ENCODE measurements around the gene SERPING1.

SERPING1 gene

GRCh38 chr11:57652662-57653061 is 55.2 kb downstream of the SERPING1 start:
- no peaks in the 10 kb centered on the region; the same call in 1 of the 2 replicates for H3K27me3 ChIP-seq (replicated peaks; ENCODE audit: control insufficient read depth, insufficient read depth, low read length)
- H3K4me3 ChIP-seq (replicated peaks; ENCODE audit: low read depth, low read length): no peak overlapping the region
- TF ChIP-seq CTCF (IDR thresholded peaks at IDR 0.05; ENCODE audit: insufficient read depth, low read length, poor library complexity, severe bottlenecking): no peak
- no peaks in the 10 kb centered on the region for H3K36me3 ChIP-seq (ENCODE audit: control insufficient read depth, insufficient read depth, low read length)
- DNase-seq (ENCODE audit: extremely low read depth, insufficient read length): no peak

GRCh38 chr11:57653163-57653562 is 55.7 kb downstream of the SERPING1 start:
- no peak overlapping the region for H3K4me3 ChIP-seq (replicated peaks; ENCODE audit: low read depth, low read length)
- TF ChIP-seq CTCF (IDR thresholded peaks at IDR 0.05; ENCODE audit: insufficient read depth, low read length, poor library complexity, severe bottlenecking): no peak
- no peaks in the 10 kb centered on the region for H3K27me3 ChIP-seq (replicated peaks; ENCODE audit: control insufficient read depth, insufficient read depth, low read length)
- no peak for DNase-seq (ENCODE audit: extremely low read depth, insufficient read length)
- no peaks in the 10 kb centered on the region for H3K36me3 ChIP-seq (ENCODE audit: control insufficient read depth, insufficient read depth, low read length)

GRCh38 chr11:57656885-57657193 is 59.4 kb downstream of the SERPING1 start:
- Histone ChIP-seq H3K4me3 (replicated peaks; ENCODE audit: low read depth, low read length) (peak overlapping the region; percentile 72), H3K27me3 (replicated peaks; ENCODE audit: control insufficient read depth, insufficient read depth, low read length) (no peaks in the 10 kb centered on the region), H3K36me3 (ENCODE audit: control insufficient read depth, insufficient read depth, low read length) (peaks cover 11% of the 10 kb centered on the region)
- no peak for DNase-seq (ENCODE audit: extremely low read depth, insufficient read length)
- no peak for TF ChIP-seq CTCF (IDR thresholded peaks at IDR 0.05; ENCODE audit: insufficient read depth, low read length, poor library complexity, severe bottlenecking)

GRCh38 chr11:57657194-57658022 is 59.9 kb downstream of the SERPING1 start, which contains the start of gene CLP1:
CLP1 (plus strand) TSS chr11:57657762; CDS start chr11:57659477, 1,715 bp downstream.
- peak; percentile 95 for DNase-seq (ENCODE audit: extremely low read depth, insufficient read length)
- peaks cover 11% of the 10 kb centered on the region for H3K36me3 ChIP-seq (ENCODE audit: control insufficient read depth, insufficient read depth, low read length)
- TF ChIP-seq CTCF (IDR thresholded peaks at IDR 0.05; ENCODE audit: insufficient read depth, low read length, poor library complexity, severe bottlenecking): no peak
- no peaks in the 10 kb centered on the region for H3K27me3 ChIP-seq (replicated peaks; ENCODE audit: control insufficient read depth, insufficient read depth, low read length)
- peak within 1 kb of the TSS; percentile 72 for H3K4me3 ChIP-seq (replicated peaks; ENCODE audit: low read depth, low read length)

GRCh38 chr11:57658023-57658361 is 60.5 kb downstream of the SERPING1 start:
- H3K36me3 ChIP-seq (ENCODE audit: control insufficient read depth, insufficient read depth, low read length): peaks cover 13% of the 10 kb centered on the region
- peak overlapping the region; percentile 71 for H3K4me3 ChIP-seq (replicated peaks; ENCODE audit: low read depth, low read length)
- no peak for TF ChIP-seq CTCF (IDR thresholded peaks at IDR 0.05; ENCODE audit: insufficient read depth, low read length, poor library complexity, severe bottlenecking)
- no peak for DNase-seq (ENCODE audit: extremely low read depth, insufficient read length)
- no peaks in the 10 kb centered on the region for H3K27me3 ChIP-seq (replicated peaks; ENCODE audit: control insufficient read depth, insufficient read depth, low read length)
